ENCODE measurements around the gene RNF2. TPM values are rescaled to one million over a fixed set of nuclear protein-coding genes. Genes with fewer than 3 reads are reported as not detected.

RNF2 gene
- total RNA-seq, 1 donor from 2014 or later, result 34.4 TPM

- DNase-seq (ENCODE audit: low spot score), result peak; percentile 91
Measured at GRCh38 chr1:185094761-185095160, 49.4 kb downstream of the RNF2 start.

- DNase-seq (ENCODE audit: low spot score), result peak; percentile 26
Measured at GRCh38 chr1:185096531-185096930, 51.2 kb downstream of the RNF2 start.

- DNase-seq (ENCODE audit: low spot score), result no peak
Measured at GRCh38 chr1:185104083-185104482, 58.7 kb downstream of the RNF2 start.

GRCh38 chr1:185105121-185105520 is 59.8 kb downstream of the RNF2 start:
- DNase-seq (ENCODE audit: low spot score), result no peak

- no peak for DNase-seq (ENCODE audit: low spot score)
Measured at GRCh38 chr1:185108321-185108720, 63.0 kb downstream of the RNF2 start.

GRCh38 chr1:185110145-185110544 is 64.8 kb downstream of the RNF2 start:
- no peak for DNase-seq (ENCODE audit: low spot score)

GRCh38 chr1:185111873-185112272 is 66.5 kb downstream of the RNF2 start:
- no peak for DNase-seq (ENCODE audit: low spot score)

- no peak for DNase-seq (ENCODE audit: low spot score)
Measured at GRCh38 chr1:185112356-185112755, 67.0 kb downstream of the RNF2 start.

- no peak for DNase-seq (ENCODE audit: low spot score)
Measured at GRCh38 chr1:185129708-185130107, 84.3 kb downstream of the RNF2 start.

GRCh38 chr1:185132534-185132933 is 87.2 kb downstream of the RNF2 start:
- DNase-seq (ENCODE audit: low spot score), result no peak

- DNase-seq (ENCODE audit: low spot score), result no peak
Measured at GRCh38 chr1:185137896-185138545, 92.7 kb downstream of the RNF2 start.

GRCh38 chr1:185139246-185139645 is 93.9 kb downstream of the RNF2 start:
- no peak for DNase-seq (ENCODE audit: low spot score)

- DNase-seq (ENCODE audit: low spot score), result no peak
Measured at GRCh38 chr1:185144233-185144632, 98.9 kb downstream of the RNF2 start.

GRCh38 chr1:185151215-185151614 is 105.9 kb downstream of the RNF2 start:
- no peak for DNase-seq (ENCODE audit: low spot score)

Other genes with a start within 250 kb of the RNF2 start
- 283 TPM for gene NIBAN1, start 71.0 kb upstream of the RNF2 start, total RNA-seq (ENCODE audit: insufficient read depth, low replicate concordance)
- gene TRMT1L, start 111.4 kb downstream of the RNF2 start, total RNA-seq (ENCODE audit: insufficient read depth, low replicate concordance), result 21.2 TPM
- gene SWT1, start 111.6 kb downstream of the RNF2 start, total RNA-seq (ENCODE audit: insufficient read depth, low replicate concordance), result 22.9 TPM

Data from umbilical cord (tissue), 2 donors.